ENCODE data around the gene CCND1. TPM values are rescaled to one million over a fixed set of nuclear protein-coding genes. Genes with fewer than 3 reads are reported as not detected.
"Not testable (repeated sequence)": the region's sequence is repeated elsewhere in the genome, so short reads cannot be mapped to it uniquely, and the experiment has no call there.

The CCND1 gene
- total RNA-seq, 1 donor from 2014 or later, result 0.16 TPM

DNA sequence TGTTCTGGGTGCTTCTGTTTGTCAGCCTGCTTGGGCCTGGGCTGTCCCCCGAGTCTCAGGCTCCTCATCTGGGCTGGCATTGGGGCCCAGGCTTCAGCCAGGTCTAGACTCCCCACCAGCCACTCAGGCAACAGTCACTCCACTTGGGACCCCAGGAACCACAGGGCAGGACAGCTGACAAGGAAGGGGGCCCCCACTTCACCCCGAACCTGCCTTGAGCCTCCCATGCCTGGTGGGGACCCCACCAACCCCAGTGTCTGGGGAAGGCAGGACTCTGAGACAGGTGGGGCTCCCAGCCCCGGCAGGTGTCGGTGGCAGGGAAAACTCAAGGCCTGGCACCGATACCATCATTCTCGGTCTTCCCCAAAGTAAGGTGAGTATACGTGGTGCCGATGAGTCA lies 45.9 kb downstream of the CCND1 start:
- intact Hi-C loops (cut with micrococcal nuclease), result loop anchor here (1.0 to 5.0 kb wide), 2 partner anchors 201 to 505 kb away; no protein-coding TSS in a partner anchor

DNA sequence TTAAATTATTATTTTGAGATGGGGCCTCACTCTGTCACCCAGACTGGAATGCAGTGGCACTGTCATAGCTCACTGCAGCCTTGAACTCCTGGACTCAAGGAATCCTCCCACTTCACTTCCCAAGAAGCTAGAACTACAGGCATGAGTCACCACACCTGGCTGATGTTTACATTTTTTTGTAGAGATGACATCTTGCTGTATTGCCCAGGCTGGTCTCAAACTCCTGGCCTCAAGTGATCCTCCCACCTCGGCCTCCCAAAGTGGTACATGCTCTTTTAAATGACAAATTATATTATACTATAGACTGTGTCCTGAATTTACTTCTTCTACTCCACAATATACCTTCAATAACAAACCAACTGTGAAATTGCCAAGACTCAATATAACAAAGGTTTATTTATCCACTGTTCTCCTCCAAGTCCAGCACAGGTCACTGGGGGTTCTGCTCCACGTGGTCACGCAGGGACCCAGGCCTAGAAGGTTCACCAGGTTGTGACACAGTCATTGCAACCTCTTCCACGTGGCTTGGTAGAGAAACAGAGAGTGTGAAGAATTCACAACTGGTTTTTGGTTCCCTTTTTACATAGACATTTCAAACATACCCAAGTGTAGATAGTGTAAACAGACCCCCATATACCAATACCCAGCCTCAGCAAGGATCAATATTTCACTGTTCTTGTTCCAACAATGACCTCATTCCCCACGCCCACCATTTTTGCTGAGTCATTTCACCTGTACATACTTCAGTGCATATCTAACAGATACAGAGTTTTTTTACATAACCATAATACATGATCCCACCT lies 47.2 kb downstream of the CCND1 start:
- intact Hi-C loops (cut with micrococcal nuclease), result loop anchor here (5.0 kb wide), 1 partner anchor 504 kb away; no protein-coding TSS in a partner anchor

DNA sequence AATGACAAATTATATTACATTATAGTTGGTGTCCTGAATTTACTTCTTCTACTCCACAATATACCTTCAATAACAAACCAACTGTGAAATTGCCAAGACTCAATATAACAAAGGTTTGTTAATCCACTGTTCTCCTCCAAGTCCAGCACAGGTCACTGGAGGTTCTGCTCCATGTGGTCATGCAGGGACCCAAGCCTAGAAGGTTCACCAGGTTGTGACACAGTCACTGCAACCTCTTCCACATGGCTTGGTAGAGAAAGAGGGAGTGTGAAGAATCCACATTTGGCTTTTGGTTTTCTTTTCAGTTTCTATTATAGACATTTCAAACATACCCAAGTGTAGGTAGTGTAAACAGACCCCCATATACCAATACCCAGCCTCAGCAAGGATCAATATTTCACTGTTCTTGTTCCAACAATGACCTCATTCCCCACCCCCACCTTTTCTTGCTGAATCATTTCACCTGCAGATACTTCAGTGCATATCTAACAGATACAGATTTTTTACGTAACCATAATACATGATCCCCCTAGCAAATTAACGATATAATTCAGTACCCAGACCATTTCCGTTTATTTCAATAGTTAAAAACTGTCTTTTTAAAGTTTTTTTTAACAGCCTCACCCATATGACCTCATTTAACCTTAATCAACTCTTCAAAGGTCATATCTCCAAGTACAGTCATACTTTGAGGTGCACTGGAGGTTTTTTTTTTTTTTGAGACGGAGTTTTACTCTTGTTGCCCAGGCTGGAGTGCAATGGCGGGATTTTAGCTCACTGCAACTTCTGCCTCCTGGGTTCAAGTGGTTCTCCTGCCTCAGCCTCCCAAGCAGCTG lies 48.7 kb downstream of the CCND1 start:
- intact Hi-C loops (cut with micrococcal nuclease), result loop anchor here (5.0 kb wide), 1 partner anchor 503 kb away; no protein-coding TSS in a partner anchor

DNA sequence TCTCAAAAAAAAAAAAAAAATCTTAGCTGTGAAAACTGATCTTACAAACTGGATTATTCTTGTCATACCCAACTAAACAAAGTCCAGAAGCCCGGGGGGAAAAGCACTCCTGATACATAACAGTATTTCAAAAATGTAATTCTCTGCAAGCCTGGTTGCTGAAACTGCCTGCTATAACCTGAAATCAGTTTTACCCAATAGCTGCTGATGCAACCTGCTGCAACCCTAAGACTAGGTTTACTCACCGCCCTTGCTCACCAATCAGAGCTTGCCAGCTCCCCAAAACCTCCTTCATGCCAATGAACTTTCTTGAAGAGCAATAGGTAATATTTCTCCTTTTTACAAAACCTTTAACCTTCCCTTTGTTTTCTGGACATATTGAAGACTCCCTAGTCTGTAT lies 50.5 kb downstream of the CCND1 start:
- intact Hi-C loops (cut with micrococcal nuclease), result no loop called here

- intact Hi-C loops (cut with micrococcal nuclease), result no loop called here
These were observed 51.5 kb downstream of the CCND1 start for GRCh38 chr11:69692422-69692821.

- intact Hi-C loops (cut with micrococcal nuclease), result no loop called here
These were observed 53.8 kb downstream of the CCND1 start for GRCh38 chr11:69694781-69695180.

- intact Hi-C loops (cut with micrococcal nuclease), result no loop called here
These were observed 54.6 kb downstream of the CCND1 start for GRCh38 chr11:69695581-69695980.

DNA sequence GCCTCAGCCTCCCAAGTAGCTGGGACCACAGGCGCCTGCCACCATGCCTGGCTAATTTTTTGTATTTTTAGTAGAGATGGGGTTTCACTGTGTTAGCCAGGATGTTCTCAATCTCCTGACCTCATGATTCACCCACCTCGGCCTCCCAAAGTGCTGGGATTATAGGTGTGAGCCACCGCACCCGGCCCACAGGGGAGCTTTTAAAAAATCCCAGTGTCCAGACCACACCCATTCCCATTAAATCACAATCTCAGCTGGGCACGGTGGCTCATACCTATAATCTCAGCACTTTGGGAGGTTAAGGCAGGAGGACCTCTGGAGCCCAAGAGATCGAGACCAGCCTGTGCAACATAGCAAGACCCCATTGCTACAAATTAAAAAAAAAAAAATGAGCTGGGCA lies 55.0 kb downstream of the CCND1 start:
- intact Hi-C loops (cut with micrococcal nuclease), result not testable (repeated sequence)

- intact Hi-C loops (cut with micrococcal nuclease), result no loop called here
These were observed 56.0 kb downstream of the CCND1 start for GRCh38 chr11:69696749-69697468.

DNA sequence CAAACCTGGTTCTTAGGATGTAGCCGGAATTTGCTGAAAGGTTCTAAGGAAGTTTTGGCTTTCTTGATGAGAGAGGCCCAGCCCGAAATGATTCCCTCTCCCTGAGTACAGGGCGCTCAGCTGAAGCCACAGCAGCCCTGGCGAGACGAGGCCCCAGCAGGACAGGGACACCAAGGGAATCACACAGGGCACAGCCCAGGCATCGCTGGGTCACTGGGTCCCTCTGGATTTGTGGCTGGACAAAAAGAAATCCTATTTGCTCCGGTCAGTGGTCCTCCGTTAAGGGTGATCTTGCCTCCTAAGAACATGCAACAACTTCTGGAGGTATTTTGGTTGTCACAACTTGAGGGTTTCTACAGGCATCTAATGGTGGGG lies 56.5 kb downstream of the CCND1 start:
- intact Hi-C loops (cut with micrococcal nuclease), result no loop called here

DNA sequence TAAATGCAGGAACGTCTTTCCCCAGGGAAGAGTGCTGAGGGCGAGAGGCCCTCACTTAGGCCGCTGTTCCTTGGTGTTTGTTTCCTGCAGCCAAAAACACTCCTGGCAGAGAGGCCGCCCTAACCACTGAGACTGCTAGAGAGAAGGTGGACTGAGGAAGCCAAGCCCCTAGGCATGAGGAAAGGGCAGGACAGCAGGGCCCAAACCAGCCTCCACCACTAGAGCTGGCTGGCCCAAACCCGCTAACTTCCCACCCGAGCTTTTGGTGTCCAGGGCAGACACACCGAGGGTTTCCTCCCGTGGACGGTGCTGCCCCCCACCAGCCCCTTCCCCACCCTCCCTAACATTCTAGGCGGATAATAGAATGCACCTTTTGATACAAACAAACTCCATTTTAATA lies 56.9 kb downstream of the CCND1 start:
- intact Hi-C loops (cut with micrococcal nuclease), result no loop called here

- intact Hi-C loops (cut with micrococcal nuclease), result no loop called here
These were observed 57.4 kb downstream of the CCND1 start for GRCh38 chr11:69698362-69698761.

DNA sequence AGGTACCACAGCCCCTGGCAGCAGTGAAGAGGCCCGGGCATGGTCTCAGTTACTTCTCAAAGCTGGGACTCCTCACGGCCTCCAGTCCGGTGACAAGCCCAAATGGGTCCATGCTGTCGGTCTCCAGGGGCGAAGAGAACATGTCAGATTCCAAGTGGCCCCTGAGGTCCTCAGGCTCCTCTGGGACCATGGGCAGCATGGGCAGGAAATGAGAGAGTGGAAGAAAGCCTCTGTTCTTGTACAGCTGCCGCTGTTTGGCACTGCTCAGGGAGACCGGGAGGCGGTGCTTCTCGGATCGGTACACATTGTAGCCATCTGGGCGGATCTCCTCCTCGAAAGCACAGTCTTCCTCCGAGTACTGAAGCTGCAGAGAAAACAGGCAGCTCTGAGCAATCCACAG lies 58.3 kb downstream of the CCND1 start:
- intact Hi-C loops (cut with micrococcal nuclease), result no loop called here

- intact Hi-C loops (cut with micrococcal nuclease), result loop anchor here (10.0 kb wide), 2 partner anchors 56 to 114 kb away; partner anchors contain the start of genes CCND1 and FGF3
These were observed 59.6 kb downstream of the CCND1 start for GRCh38 chr11:69700278-69701140.

DNA sequence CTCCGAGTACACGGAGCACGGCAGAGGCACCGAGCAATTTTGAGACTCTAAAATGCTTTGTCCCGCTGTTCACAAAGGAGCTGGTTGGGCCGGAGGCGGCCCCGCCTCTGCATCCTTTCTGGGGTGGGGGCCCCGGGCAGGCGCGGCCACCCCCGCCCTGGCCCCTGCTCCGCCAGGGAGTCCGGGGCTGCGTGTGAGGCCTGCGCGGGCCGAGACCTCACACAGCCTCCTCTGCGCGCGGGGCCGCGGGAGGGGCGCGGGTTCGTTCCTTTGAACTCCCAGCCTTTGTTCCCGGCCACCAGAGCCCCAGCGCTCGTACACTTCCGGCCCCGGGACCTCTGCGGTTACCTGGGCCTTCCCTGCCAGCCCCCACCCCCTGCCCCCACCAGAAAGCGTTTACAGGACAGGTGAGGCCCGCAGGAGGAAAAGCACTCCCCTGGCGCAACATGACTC lies 61.3 kb downstream of the CCND1 start:
- intact Hi-C loops (cut with micrococcal nuclease), result loop anchor here (10.0 kb wide), 2 partner anchors 57 to 113 kb away; partner anchors contain the start of genes CCND1 and FGF3

DNA sequence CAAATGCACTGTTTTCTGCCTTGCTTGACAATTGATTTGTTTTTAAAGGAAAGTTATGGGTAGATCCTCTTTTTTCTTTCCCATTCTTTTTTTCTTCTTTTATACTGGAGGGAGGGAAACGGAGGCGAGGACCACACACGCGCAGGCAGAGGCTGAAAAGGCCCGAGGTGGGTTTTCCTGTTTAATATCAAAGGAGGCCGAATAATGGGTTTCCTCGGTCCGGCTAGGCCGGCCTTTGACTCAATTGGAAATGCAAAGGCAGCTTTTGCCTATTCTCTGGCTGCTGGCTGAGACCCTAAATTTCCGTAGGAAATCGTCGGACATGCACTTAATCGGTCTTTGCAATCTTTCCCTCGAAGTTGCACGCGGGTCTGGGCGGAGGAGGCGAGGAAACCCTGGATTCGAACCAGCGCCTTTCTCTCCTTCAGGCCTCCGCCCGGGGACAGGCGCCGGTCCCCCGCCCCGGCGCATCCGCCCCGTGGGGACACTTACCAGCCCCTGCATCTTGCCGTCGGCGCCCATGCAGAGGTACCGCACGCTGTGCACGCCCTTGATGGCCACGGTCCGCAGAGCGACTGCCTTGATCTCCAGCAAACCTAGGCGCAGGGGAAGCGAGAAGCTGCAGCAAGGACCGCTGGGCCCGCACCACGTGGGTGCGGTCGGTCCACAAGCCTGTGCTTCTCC lies 62.0 kb downstream of the CCND1 start:
- intact Hi-C loops (cut with micrococcal nuclease), result loop anchor here (10.0 kb wide), 2 partner anchors 58 to 112 kb away; partner anchors contain the start of genes CCND1 and FGF3

GRCh38 chr11:69703453-69703767 lies 62.5 kb downstream of the CCND1 start:
- intact Hi-C loops (cut with micrococcal nuclease), result loop anchor here (10.0 kb wide), 2 partner anchors 59 to 111 kb away; partner anchors contain the start of genes CCND1 and FGF3

Data from T-helper 2 cell treated with Interferon-gamma antibody and Interleukin-4, amounts not matched to agents 100 ng/mL and 5 ng/mL, for 36 hours (primary cell).